Glutamatergic neuron (in vitro differentiated cells): Measurements from ENCODE around the gene TEX2. TPM values are rescaled to one million over a fixed set of nuclear protein-coding genes. Genes with fewer than 3 reads are reported as not detected.

Experiments used
- DNase-seq: peaks from one replicate; pipeline ENCODE4 v3.0.0; 2022
- H3K27ac Mint-ChIP-seq: one replicate; pipeline ENCODE4 v1.8.0; 2020; ENCODE audit warnings: mild to moderate bottlenecking, mixed read lengths, inconsistent platforms; ENCODE audit not compliant: unreplicated experiment
- H3K27me3 Mint-ChIP-seq: one replicate; pipeline ENCODE4 v1.8.0; 2020; ENCODE audit warnings: mild to moderate bottlenecking, moderate library complexity, mixed read lengths, inconsistent platforms; ENCODE audit not compliant: unreplicated experiment
- H3K36me3 Mint-ChIP-seq: one replicate; pipeline ENCODE4 v1.8.0; 2020; ENCODE audit warnings: mild to moderate bottlenecking, mixed read lengths, inconsistent platforms; ENCODE audit not compliant: unreplicated experiment
- H3K4me1 Mint-ChIP-seq: one replicate; pipeline ENCODE4 v1.8.0; 2020; ENCODE audit warnings: mild to moderate bottlenecking, low read depth, mixed read lengths, inconsistent platforms; ENCODE audit not compliant: unreplicated experiment
- H3K4me3 Mint-ChIP-seq: one replicate; pipeline ENCODE4 v1.8.0; 2020; ENCODE audit warnings: mild to moderate bottlenecking, mixed read lengths, inconsistent platforms; ENCODE audit not compliant: unreplicated experiment
- H3K9me3 Mint-ChIP-seq: one replicate; pipeline ENCODE4 v1.8.0; 2020; ENCODE audit warnings: mild to moderate bottlenecking, moderate library complexity, mixed read lengths, inconsistent platforms; ENCODE audit not compliant: unreplicated experiment
- CTCF ChIP-seq: fragments of 200-600 bp; sonication (generic); IDR thresholded peaks from one replicate; pipeline ENCODE4 v1.5.0; 2021; ENCODE audit not compliant: partially characterized antibody, unreplicated experiment
- total RNA-seq: library from RNA; stranded (reverse); fragmentation: NEBNext Ultra II Directional; extraction: Animal tissue kit (Norgen Biotek cat#: 25700); gene quantifications from one replicate; pipeline ENCODE4 v1.2.1, GENCODE V29; 2021; ENCODE audit not compliant: unreplicated experiment

TEX2 gene
- total RNA-seq, 1 donor from 2014 or later: 11.7 TPM

GRCh38 chr17:64177311-64178010, 85.6 kb downstream of the TEX2 start:
- Mint-ChIP-seq H3K4me3 (no peak overlapping the region), H3K27me3 (no peaks in the 10 kb centered on the region), H3K27ac (no peak overlapping the region), H3K9me3 (no peaks in the 10 kb centered on the region), H3K36me3 (peaks cover 3% of the 10 kb centered on the region), H3K4me1 (peaks cover 10% of the 10 kb centered on the region)
- DNase-seq: no peak
- no peak for TF ChIP-seq CTCF

- Mint-ChIP-seq H3K4me1 (peaks cover 10% of the 10 kb centered on the region), H3K27ac (no peak overlapping the region), H3K36me3 (peaks cover 5% of the 10 kb centered on the region), H3K4me3 (no peak overlapping the region), H3K27me3 (no peaks in the 10 kb centered on the region), H3K9me3 (no peaks in the 10 kb centered on the region)
- DNase-seq: no peak
- TF ChIP-seq CTCF: no peak
These were observed 86.5 kb downstream of the TEX2 start for GRCh38 chr17:64176556-64176955.

- no peak overlapping the region for H3K27ac Mint-ChIP-seq
- H3K9me3 Mint-ChIP-seq: no peaks in the 10 kb centered on the region
- no peaks in the 10 kb centered on the region for H3K27me3 Mint-ChIP-seq
- peaks cover 10% of the 10 kb centered on the region for H3K4me1 Mint-ChIP-seq
- TF ChIP-seq CTCF: no peak
- no peak for DNase-seq
- H3K36me3 Mint-ChIP-seq: peaks cover 8% of the 10 kb centered on the region
- no peak overlapping the region for H3K4me3 Mint-ChIP-seq
These were observed 88.2 kb downstream of the TEX2 start for GRCh38 chr17:64174686-64175456.

- H3K36me3 Mint-ChIP-seq: peaks cover 8% of the 10 kb centered on the region
- no peak overlapping the region for H3K4me3 Mint-ChIP-seq
- peaks cover 10% of the 10 kb centered on the region for H3K4me1 Mint-ChIP-seq
- H3K27ac Mint-ChIP-seq: no peak overlapping the region
- H3K9me3 Mint-ChIP-seq: no peaks in the 10 kb centered on the region
- TF ChIP-seq CTCF: no peak
- no peak for DNase-seq
- H3K27me3 Mint-ChIP-seq: no peaks in the 10 kb centered on the region
These were observed 89.4 kb downstream of the TEX2 start for GRCh38 chr17:64173646-64174045.

- TF ChIP-seq CTCF: no peak
- no peak for DNase-seq
- H3K27me3 Mint-ChIP-seq: no peaks in the 10 kb centered on the region
- H3K4me1 Mint-ChIP-seq: peaks cover 6% of the 10 kb centered on the region
- no peak overlapping the region for H3K4me3 Mint-ChIP-seq
- peaks cover 8% of the 10 kb centered on the region for H3K36me3 Mint-ChIP-seq
- H3K27ac Mint-ChIP-seq: peak overlapping the region; percentile 72
- no peaks in the 10 kb centered on the region for H3K9me3 Mint-ChIP-seq
These were observed 90.5 kb downstream of the TEX2 start for GRCh38 chr17:64172510-64172909.
